ENCODE measurements around the gene E2F4.

E2F4 gene

GRCh38 chr16:67211674-67212073 lies 19.7 kb downstream of the E2F4 start:
- no peak overlapping the region for H3K4me3 ChIP-seq (replicated peaks; ENCODE audit: low read depth, low read length)
- no peak for TF ChIP-seq CTCF (IDR thresholded peaks at IDR 0.05; ENCODE audit: low read length, missing control alignments)
- DNase-seq (ENCODE audit: low read depth): no peak

- TF ChIP-seq CTCF (IDR thresholded peaks at IDR 0.05; ENCODE audit: low read length, missing control alignments): no peak
- DNase-seq (ENCODE audit: low read depth): no peak
- H3K4me3 ChIP-seq (replicated peaks; ENCODE audit: low read depth, low read length): no peak overlapping the region
These were observed 20.8 kb downstream of the E2F4 start for GRCh38 chr16:67212766-67213165.

- H3K4me3 ChIP-seq (replicated peaks; ENCODE audit: low read depth, low read length): no peak overlapping the region
- TF ChIP-seq CTCF (IDR thresholded peaks at IDR 0.05; ENCODE audit: low read length, missing control alignments): no peak
- DNase-seq (ENCODE audit: low read depth): no peak
These were observed 21.5 kb downstream of the E2F4 start for GRCh38 chr16:67213197-67214019.

- H3K4me3 ChIP-seq (replicated peaks; ENCODE audit: low read depth, low read length): no peak overlapping the region
- no peak for TF ChIP-seq CTCF (IDR thresholded peaks at IDR 0.05; ENCODE audit: low read length, missing control alignments)
- DNase-seq (ENCODE audit: low read depth): no peak
These were observed 23.8 kb downstream of the E2F4 start for GRCh38 chr16:67215706-67216105.

- no peak overlapping the region for H3K4me3 ChIP-seq (replicated peaks; ENCODE audit: low read depth, low read length)
- DNase-seq (ENCODE audit: low read depth): no peak
- TF ChIP-seq CTCF (IDR thresholded peaks at IDR 0.05; ENCODE audit: low read length, missing control alignments): no peak
These were observed 24.9 kb downstream of the E2F4 start for GRCh38 chr16:67216612-67217490.

- no peak for DNase-seq (ENCODE audit: low read depth)
- no peak for TF ChIP-seq CTCF (IDR thresholded peaks at IDR 0.05; ENCODE audit: low read length, missing control alignments)
These were observed 32.0 kb downstream of the E2F4 start for GRCh38 chr16:67223992-67224391.

More at GRCh38 chr16:67223992-67224391, 32.0 kb downstream of the E2F4 start:
- H3K4me3 ChIP-seq (replicated peaks; ENCODE audit: low read depth, low read length): no peak overlapping the region

Data from fibroblast of pulmonary artery (primary cell).